ENCODE data around the gene FAM221A. TPM values are rescaled to one million over a fixed set of nuclear protein-coding genes. Genes with fewer than 3 reads are reported as not detected.
A peak's percentile ranks its signal among the peaks of the same experiment; 100 is the strongest.
"Not testable (repeated sequence)": the region's sequence is repeated elsewhere in the genome, so short reads cannot be mapped to it uniquely, and the experiment has no call there.

Gene FAM221A
- total RNA-seq, 1 experiment from 2014 or later, result 0.63 TPM

DNA sequence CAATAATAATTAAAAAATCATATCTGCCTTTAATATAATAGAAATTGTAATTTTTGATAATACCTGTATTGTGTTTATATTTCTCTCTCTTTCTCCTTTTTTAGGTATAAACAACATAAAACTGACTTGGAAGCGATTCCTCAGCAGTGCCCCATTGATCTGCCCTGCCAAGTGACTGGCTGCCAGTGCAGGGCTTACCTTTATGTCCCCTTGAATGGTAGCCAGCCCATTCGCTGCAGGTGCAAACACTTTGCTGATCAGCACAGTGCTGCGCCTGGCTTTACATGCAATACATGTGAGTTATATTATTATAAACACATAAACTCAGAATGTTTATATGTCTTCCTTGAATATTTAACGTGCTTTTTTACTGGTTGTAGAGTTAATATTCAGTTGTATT lies 9.2 kb downstream of the FAM221A start:
- DNase-seq, result no peak
- Histone ChIP-seq H3K27me3 (no peaks in the 10 kb centered on the region), H3K9me3 (no peaks in the 10 kb centered on the region), H3K36me3 (no peaks in the 10 kb centered on the region), H3K4me3 (no peak overlapping the region)

DNA sequence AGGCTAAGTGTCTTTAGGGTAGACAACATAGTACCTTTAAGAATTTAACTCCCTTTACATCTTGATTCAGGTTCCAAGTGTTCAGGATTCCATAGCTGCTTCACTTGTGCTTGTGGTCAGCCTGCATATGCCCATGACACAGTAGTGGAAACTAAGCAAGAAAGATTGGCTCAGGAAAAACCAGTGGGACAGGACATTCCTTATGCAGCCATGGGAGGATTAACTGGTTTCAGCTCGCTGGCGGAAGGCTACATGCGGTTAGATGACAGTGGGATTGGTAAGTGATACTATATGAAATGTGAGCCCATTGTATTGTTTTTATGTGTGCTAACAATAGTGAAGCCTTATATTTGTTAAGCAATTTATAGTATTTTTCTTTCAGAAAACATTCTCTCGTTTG lies 11.3 kb downstream of the FAM221A start:
- Histone ChIP-seq H3K4me3 (no peak overlapping the region), H3K27me3 (no peaks in the 10 kb centered on the region), H3K9me3 (no peaks in the 10 kb centered on the region), H3K36me3 (no peaks in the 10 kb centered on the region)
- no peak for DNase-seq

DNA sequence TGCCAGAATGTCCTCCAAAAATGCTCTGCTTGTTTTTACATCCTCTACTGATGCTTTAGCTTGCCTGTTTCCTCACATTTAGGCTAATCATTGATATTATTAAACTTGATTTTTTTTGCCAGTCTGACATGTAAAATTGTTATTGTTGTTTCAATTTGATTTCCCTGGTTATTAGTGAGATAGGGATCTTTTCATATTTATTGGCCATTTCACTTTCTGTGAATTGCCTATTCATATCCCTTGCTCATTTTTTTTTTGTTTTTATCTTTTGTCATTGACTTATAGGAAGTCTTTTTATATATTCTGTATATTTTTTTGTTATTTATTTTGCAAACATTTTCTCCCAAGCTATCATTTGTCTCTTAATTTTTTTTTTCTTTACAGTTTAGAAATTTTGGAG lies 13.2 kb downstream of the FAM221A start:
- Histone ChIP-seq H3K9me3 (no peaks in the 10 kb centered on the region), H3K36me3 (no peaks in the 10 kb centered on the region), H3K27me3 (no peaks in the 10 kb centered on the region), H3K4me3 (no peak overlapping the region)
- no peak for DNase-seq

DNA sequence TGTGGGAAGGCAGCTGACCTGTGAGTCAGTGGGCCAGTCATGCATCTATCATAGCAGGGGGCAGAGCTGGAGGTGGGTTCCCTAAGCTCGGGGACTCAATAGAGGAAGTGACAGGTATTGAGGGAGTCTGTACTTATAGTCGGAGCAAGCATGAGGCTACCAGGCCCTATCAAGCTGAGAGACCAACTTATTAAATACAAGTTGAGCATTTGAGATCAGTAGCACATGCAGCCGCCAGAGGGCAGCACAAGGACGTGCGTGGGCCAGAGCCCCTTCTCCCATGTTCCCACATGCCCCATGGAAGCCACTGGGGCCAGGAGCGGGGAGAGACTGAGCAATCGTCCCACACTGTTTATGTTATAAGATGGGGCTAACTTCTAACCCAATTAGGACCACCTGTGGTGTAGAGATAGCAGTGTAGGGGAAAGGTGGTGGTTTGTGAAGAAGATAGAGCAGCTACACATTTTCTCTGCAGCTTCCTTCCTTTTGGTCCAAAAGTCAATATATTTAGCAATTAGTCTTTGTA lies 17.0 kb downstream of the FAM221A start:
- Histone ChIP-seq H3K36me3 (no peaks in the 10 kb centered on the region), H3K4me3 (no peak overlapping the region), H3K27me3 (no peaks in the 10 kb centered on the region), H3K9me3 (no peaks in the 10 kb centered on the region)
- peak; percentile 55 for DNase-seq

DNA sequence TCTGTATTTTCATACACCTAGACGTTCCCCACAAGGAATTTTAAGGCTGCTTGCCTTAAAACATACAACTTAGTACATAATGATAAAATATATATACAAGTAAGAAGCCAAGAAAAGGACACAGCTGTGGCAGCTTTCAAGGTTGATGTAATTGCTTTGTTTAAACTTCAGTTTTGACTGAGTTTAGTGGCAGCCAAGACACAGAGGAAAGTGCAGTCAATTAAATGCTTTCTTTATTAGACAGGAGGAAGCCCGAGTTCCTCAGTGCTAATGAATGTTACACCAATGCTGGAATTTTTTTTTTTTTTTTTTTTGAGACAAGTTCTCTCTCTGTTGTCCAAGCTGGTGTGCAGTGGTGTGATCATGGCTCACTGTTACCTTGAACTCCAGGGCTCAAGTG lies 18.8 kb downstream of the FAM221A start:
- no peak for DNase-seq
- Histone ChIP-seq H3K9me3 (no peaks in the 10 kb centered on the region), H3K27me3 (no peaks in the 10 kb centered on the region), H3K4me3 (no peak overlapping the region), H3K36me3 (no peaks in the 10 kb centered on the region)

DNA sequence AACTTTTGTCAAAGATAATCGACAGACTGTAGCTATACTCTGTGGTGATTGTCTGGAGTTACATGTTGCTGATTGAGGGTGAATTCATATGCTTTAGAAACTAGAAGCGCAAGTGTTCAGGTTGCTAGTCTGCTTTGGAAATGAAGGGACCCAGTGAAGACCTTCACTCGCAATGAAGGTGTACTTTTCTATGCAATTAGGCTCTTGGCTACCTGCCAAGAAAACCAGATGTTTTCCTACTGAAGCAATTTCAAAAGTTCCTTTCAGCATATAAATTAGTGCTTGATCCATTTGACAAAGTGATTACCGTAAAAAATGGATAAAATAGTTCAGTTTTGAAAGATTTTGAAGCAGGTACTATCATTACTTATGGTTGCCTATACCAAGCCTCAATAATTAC lies 20.0 kb downstream of the FAM221A start:
- no peaks in the 10 kb centered on the region for H3K27me3 ChIP-seq
- no peak overlapping the region for H3K4me3 ChIP-seq
- H3K36me3 ChIP-seq, result no peaks in the 10 kb centered on the region
- no peak for DNase-seq
- no peaks in the 10 kb centered on the region; the same call in 1 of the 2 replicates for H3K9me3 ChIP-seq

DNA sequence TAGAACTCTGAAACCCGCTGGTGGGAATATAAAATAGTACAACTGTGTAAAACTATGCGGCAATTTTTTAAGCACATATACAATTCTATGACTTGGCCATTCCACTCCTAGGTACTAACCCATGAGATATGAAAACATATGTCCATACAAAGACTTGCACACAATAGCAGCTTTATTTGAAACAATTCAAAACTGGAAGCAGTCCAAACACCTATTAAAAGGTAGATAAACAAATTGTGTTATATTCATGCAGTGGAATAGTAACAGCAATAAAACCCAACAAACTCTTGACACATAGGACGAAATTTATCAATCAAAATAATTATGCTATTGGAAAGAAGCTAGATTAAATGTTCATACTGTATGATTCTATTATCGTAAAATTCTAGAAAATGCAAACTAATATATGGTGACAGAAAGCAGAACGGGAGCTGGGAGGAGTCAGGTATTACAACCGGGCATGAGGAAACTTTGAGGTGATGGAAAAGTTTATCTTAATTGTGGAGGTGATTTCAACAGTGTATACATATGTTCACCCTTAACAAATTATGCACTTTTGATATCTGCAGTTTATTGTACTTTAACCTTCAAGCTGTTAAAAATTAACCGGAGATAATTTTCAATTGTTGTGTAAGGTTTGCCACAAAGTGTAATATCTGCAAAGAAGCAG lies 29.2 kb downstream of the FAM221A start:
- H3K27me3 ChIP-seq, result no peaks in the 10 kb centered on the region
- DNase-seq, result no peak
- no peak overlapping the region for H3K4me3 ChIP-seq
- H3K9me3 ChIP-seq, result peaks cover 13% of the 10 kb centered on the region
- H3K36me3 ChIP-seq, result no peaks in the 10 kb centered on the region

DNA sequence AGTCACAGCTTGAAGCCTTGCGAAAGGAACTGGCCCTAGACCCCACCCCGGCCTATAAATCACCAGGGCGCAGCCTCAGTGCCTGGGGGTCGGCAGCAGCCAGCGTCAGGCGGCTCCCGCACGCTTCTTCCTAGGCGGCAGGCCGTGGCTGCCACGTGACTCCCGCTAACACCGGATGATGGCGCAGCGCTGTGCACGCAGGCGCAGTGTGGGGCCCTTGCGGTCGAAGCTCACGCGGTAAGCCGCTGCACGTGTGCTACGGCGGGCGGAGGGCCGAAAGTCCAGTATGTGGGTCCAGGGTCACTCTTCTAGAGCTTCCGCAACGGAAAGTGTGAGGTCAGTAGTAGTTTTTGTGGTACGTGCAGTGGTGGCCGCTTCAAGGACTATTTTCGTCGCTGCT lies 30.0 kb downstream of the FAM221A start, which contains the start of gene STK31:
Gene STK31 (plus strand): TSS at position 220 of the 400 bp plus-strand sequence. CDS start 67 bp downstream, at position 287.
- no peak for DNase-seq
- H3K9me3 ChIP-seq, result peaks cover 13% of the 10 kb centered on the region
- no peaks in the 10 kb centered on the region for H3K27me3 ChIP-seq

DNA sequence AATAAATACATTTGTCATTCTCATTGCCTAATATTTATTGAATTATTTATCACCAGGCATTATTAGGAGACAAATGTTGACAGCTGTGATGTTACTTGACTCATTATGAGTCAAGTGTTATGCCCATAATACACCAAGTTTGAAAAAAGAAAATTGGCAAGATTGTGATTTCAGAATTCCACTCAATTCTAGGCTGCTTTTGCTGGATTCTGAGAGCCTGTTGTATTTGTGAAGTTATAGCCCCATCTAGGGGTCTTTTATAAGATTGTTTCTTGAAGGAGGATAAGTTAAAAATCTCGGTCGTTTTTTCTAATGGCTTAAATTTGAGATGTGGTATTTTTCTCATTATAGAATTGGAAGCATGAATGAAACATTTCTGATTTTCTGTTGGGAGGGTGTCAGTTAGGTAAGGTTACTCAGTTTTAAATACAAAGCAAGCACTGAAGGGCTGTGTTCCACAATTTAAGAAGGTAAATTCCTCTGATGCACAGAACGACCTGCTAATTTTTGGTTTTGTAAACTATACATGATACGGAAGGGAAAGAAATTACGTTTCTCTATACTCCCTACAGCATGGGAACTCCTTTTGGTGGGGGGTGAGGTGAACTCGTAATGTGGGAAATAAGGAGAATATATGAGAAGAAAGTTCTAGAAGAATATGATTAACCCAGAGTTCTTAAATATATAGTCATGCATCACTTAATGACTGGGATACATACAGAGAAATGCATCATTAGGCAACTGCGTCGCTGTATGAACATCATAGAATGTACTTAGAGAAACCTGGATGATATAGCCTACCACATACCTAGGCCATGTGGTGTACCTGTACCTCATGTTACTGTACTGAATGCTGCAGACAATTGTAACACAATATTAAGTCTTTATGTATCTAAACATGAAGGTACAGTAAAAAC lies 32.6 kb downstream of the FAM221A start:
- Histone ChIP-seq H3K36me3 (no peaks in the 10 kb centered on the region), H3K4me3 (no peak overlapping the region), H3K27me3 (no peaks in the 10 kb centered on the region), H3K9me3 (no peaks in the 10 kb centered on the region; the same call in 1 of the 2 replicates)
- no peak for DNase-seq

More for the DNA sequence above, 30.0 kb downstream of the FAM221A start, which contains the start of gene STK31:
- no peaks in the 10 kb centered on the region for H3K36me3 ChIP-seq
- no peak within 1 kb of the TSS for H3K4me3 ChIP-seq

DNA sequence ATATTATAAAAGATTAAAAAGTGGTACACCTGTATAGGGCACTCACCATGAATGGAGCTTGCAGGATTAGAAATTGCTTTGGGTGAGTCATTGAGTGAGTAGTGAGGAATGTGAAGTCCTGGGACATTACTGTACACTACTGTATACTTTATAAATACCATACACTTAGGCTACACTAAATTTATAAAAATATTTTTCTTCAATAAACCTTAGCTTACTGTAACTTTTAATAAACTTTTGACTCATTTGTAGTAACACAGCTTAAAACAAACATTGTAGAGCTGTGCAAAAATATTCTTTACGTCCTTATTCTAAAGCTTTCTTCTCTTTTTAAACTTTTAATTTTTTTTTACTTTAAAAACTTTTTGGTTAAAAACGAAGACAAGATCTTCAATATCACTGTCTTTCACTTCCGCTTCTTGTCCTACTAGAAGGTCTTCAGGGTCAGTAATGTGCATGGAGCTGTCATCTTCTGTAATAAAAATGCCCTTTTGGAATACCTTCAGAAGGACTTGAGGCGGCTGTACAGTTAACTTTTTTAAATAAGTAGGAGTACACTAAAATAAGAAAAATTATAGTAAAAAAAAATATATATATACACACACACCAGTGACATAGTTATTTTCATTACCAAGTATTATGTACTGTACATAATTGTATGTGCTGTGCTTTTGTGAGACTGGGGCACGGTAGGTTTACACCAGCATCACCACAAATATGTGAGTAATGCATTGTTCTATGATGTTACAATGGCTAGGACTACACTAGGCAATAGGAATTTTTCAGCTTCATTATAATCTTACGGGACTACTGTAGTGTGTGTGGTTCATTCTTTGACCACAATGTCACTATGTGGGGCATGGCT lies 33.5 kb downstream of the FAM221A start:
- no peaks in the 10 kb centered on the region for H3K27me3 ChIP-seq
- no peak overlapping the region for H3K4me3 ChIP-seq
- H3K36me3 ChIP-seq, result no peaks in the 10 kb centered on the region
- DNase-seq, result peak; percentile 65
- H3K9me3 ChIP-seq, result no peaks in the 10 kb centered on the region; the same call in 1 of the 2 replicates

DNA sequence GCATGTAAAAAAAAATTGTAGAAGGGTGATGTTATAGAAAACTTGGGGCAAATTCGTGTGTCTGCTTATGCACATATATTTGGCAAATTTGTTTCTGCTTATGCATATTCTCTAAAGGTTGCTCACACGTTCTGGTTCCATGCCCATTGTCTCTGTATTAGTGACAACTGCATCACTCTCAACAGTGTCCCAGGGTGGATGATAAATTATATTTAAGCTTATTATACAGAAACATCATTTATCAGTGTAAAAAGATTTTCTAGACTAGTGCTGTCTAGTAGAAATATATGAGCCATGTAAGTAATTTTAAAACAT lies 34.1 kb downstream of the FAM221A start:
- no peaks in the 10 kb centered on the region for H3K27me3 ChIP-seq

DNA sequence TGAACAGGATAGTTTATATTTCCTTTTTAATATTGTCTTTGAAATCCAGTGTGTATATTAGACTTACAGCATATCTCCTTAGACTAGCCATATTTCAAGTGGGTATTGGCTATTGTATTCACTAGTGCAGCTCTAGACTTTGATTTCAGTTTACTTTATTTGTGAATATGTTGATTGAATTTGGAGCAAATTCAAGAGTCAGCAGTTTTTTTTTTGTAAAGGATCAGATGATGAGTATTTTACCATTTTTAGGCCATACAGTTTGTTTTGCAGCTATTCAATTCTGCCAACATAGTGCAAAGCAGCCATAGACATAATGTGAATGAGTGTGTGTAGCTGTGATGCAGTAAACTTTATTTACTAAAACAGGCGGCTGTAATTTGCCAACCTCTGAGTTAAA lies 34.6 kb downstream of the FAM221A start:
- Histone ChIP-seq H3K36me3 (no peaks in the 10 kb centered on the region), H3K27me3 (no peaks in the 10 kb centered on the region), H3K9me3 (no peaks in the 10 kb centered on the region; the same call in 1 of the 2 replicates), H3K4me3 (no peak overlapping the region)
- DNase-seq, result no peak

More for the DNA sequence above, 34.1 kb downstream of the FAM221A start:
- no peak for DNase-seq
- H3K36me3 ChIP-seq, result no peaks in the 10 kb centered on the region
- H3K9me3 ChIP-seq, result no peaks in the 10 kb centered on the region; the same call in 1 of the 2 replicates
- H3K4me3 ChIP-seq, result no peak overlapping the region

DNA sequence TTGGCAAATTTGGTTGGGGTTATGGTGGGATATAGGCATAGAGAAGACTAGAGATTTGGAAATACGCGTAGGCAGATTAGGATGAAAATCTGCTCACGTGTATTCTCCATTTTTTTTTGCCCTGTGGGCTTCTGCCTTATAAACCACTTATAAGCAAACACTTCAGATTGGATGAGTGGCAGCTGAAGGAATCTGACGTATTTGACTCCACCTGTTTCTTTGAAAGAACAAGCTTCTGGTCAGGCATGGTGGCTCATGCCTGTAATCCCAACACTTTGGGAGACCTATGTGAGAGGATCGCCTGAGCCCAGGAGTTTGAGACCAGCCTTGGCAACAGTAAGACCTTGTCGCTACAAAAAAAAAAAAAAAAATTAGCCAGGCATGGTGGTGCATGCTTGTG lies 35.1 kb downstream of the FAM221A start:
- Histone ChIP-seq H3K36me3 (no peaks in the 10 kb centered on the region), H3K9me3 (no peaks in the 10 kb centered on the region; the same call in 1 of the 2 replicates), H3K27me3 (no peaks in the 10 kb centered on the region), H3K4me3 (no peak overlapping the region)
- no peak for DNase-seq

DNA sequence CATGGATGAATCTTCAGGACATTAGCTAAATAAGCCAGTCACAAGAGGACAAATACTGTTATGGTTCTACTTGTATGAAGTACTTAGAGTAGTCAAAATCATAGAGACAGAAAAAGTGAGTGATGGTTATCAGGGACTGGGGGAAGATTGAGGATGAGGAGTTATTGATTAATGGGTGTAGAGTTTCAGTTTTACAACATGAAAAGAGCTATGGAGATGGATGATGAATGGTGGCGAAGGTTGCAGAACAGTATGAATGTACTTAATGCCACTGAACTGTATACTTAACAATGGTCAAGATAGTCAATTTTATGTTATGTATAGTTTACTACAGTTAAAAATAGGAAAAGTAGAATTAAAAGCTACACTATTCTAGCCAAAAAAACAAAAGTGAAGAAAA lies 37.8 kb downstream of the FAM221A start:
- H3K36me3 ChIP-seq, result no peaks in the 10 kb centered on the region
- no peaks in the 10 kb centered on the region for H3K27me3 ChIP-seq
- H3K9me3 ChIP-seq, result no peaks in the 10 kb centered on the region; the same call in 1 of the 2 replicates
- no peak overlapping the region for H3K4me3 ChIP-seq
- no peak for DNase-seq

DNA sequence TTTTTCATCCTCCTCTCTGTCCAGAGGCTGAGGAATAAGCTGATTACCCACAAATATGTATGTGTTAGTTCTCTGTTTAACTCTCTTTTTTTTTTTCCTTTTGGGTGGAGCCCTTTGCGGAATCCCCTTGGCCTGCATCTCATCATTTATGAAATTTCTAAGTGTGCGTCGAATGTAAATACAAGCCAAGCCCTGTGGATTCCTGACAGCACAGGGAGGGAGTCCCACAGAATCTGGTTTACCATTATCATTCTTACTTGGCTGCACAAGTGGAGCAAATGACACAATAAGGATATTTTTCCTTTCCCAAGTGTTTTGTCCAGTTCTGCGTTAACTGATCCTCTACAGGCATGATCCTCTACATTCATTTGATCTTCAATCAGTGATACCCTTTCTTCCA lies 41.5 kb downstream of the FAM221A start:
- no peak overlapping the region for H3K4me3 ChIP-seq
- H3K36me3 ChIP-seq, result no peaks in the 10 kb centered on the region
- H3K27me3 ChIP-seq, result no peaks in the 10 kb centered on the region
- no peak for DNase-seq
- no peaks in the 10 kb centered on the region; the same call in 1 of the 2 replicates for H3K9me3 ChIP-seq

DNA sequence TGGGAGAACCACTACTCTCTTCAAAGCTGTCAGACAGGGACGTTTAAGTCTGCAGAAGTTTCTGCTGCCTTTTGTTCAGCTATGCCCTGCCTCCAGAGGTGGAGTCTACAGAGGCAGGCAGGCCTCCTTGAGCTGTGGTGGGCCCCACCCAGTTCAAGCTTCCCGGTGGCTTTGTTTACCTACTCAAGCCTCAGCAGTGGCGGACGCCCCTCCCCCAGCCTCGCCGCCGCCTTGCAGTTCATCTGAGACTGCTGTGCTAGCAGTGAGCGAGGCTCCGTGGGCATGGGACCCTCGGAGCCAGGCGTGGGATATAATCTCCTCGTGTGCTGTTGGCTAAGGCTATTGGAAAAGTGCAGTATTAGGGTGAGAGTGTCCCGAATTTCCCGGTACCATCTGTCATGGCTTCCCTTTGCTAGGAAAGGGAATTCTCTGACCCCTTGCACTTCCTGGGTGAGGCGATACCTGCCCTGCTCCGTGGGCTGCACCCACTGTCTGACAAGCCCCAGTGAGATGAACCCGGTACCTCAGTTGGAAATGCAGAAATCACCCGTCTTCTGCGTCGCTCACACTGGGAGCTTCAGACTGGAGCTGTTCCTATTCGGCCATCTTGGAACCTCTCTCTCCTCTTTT lies 42.7 kb downstream of the FAM221A start:
- H3K36me3 ChIP-seq, H3K4me3 ChIP-seq, H3K27me3 ChIP-seq, DNase-seq, H3K9me3 ChIP-seq: not testable (repeated sequence)
